ENCODE results near the gene SMG1. TPM values are rescaled to one million over a fixed set of nuclear protein-coding genes. Genes with fewer than 3 reads are reported as not detected.

SMG1 gene
- total and polyA plus RNA-seq, 4 donors, result 5.3 to 70.8 (median 22.3) TPM

GRCh38 chr16:18801145-18801972 lies 124.8 kb downstream of the SMG1 start, which contains the start of gene ARL6IP1:
Gene ARL6IP1, minus strand, starts transcription at chr16:18801549. Its CDS starts 83 bp downstream, at chr16:18801466.
- WGBS, result under 1% methylated on average over 77 of the region's 77 CpGs
- Histone ChIP-seq H3K27ac (ENCODE audit: low read depth in 1 of 2, low read length in 2 of 2) (peak within 1 kb of the TSS; percentile 85 to 92), H3K9me3 (ENCODE audit: control insufficient read depth in 4 of 4, low read length in 3 of 4) (no peaks in the 10 kb centered on the region), H3K4me1 (ENCODE audit: control insufficient read depth in 4 of 4, insufficient read depth in 4 of 4, low read length in 3 of 4) (peaks cover 9 to 32% (median 24%) of the 10 kb centered on the region in 4 donors), H3K9ac (ENCODE audit: low read depth in 1 of 2, low read length in 2 of 2) (peak within 1 kb of the TSS; percentile 83 to 89), H3K27me3 (ENCODE audit: control insufficient read depth in 4 of 4, insufficient read depth in 4 of 4, low read length in 3 of 4) (no peaks in the 10 kb centered on the region), H3K4me3 (ENCODE audit: low read depth in 1 of 3, low read length in 3 of 3) (peak within 1 kb of the TSS; percentile 57 to 92 (median 76)), H3K36me3 (ENCODE audit: control insufficient read depth in 4 of 4, insufficient read depth in 3 of 4, low read depth in 1 of 4, low read length in 3 of 4) (peaks cover 0 to 6% (median under 1%) of the 10 kb centered on the region in 4 donors)
- DNase-seq (ENCODE audit: low spot score), result peak; percentile 98
- TF ChIP-seq RXRA (IDR thresholded peaks at IDR 0.05) (peak; percentile 79 to 90), FOXA2 (IDR thresholded peaks at IDR 0.05) (peak; percentile 47), ZBTB33 (IDR thresholded peaks at IDR 0.05) (peak; percentile 81), CTCF (IDR thresholded peaks at IDR 0.05; ENCODE audit: low read depth, low read length, missing input control) (peak; percentile 96), FOXA1 (IDR thresholded peaks at IDR 0.05) (peak; percentile 65), ATF3 (IDR thresholded peaks at IDR 0.05) (no peak), GABPA (IDR thresholded peaks at IDR 0.05 in 1 of 2, conservative IDR thresholded peaks at IDR 0.05 in 1 of 2) (peak in 1 of 2 donors; percentile 38), NR2F2 (IDR thresholded peaks at IDR 0.05) (peak; percentile 83), JUND (IDR thresholded peaks at IDR 0.05) (no peak), HNF4A (conservative IDR thresholded peaks at IDR 0.05) (peak; percentile 52 to 53), RAD21 (IDR thresholded peaks at IDR 0.05) (peak; percentile 87 to 92), TAF1 (conservative IDR thresholded peaks at IDR 0.05) (peak; percentile 98), MAX (IDR thresholded peaks at IDR 0.05) (peak; percentile 83), REST (IDR thresholded peaks at IDR 0.05) (peak; percentile 95), SP1 (IDR thresholded peaks at IDR 0.05) (peak; percentile 98), EGR1 (IDR thresholded peaks at IDR 0.05; ENCODE audit: low read depth in 2 of 2) (peak in 1 of 2 donors; percentile 43), HNF4G (IDR thresholded peaks at IDR 0.05) (no peak), YY1 (IDR thresholded peaks at IDR 0.05) (peak; percentile 69)
